ENCODE data around the gene C14orf93. TPM values are rescaled to one million over a fixed set of nuclear protein-coding genes. Genes with fewer than 3 reads are reported as not detected.

C14orf93 gene
- total RNA-seq, 4 donors from 2014 or later: 7.2 to 18.6 (median 10.4) TPM

- Histone ChIP-seq H3K27me3 (no peaks in the 10 kb centered on the region), H3K36me3 (no peaks in the 10 kb centered on the region), H3K27ac (peak overlapping the region; percentile 88 to 96), H3K4me3 (no peak overlapping the region), H3K4me1 (peaks cover 6% of the 10 kb centered on the region in 2 donors), H3K9me3 (no peaks in the 10 kb centered on the region)
- no peak for DNase-seq
- intact Hi-C loops (cut with DNase I; ENCODE audit: low total_unique reads): no loop called here
- TF ChIP-seq CTCF (IDR thresholded peaks at IDR 0.05) (no peak), POLR2A (IDR thresholded peaks at IDR 0.05) (no peak)
These were observed 32.6 kb downstream of the C14orf93 start for GRCh38 chr14:22977434-22977683.

- Histone ChIP-seq H3K27ac (peak overlapping the region; percentile 88 to 96), H3K9me3 (no peaks in the 10 kb centered on the region), H3K4me3 (no peak overlapping the region), H3K27me3 (no peaks in the 10 kb centered on the region), H3K36me3 (no peaks in the 10 kb centered on the region), H3K4me1 (peaks cover 6% of the 10 kb centered on the region in 2 donors)
- TF ChIP-seq CTCF (IDR thresholded peaks at IDR 0.05) (no peak), POLR2A (IDR thresholded peaks at IDR 0.05) (no peak)
- intact Hi-C loops (cut with DNase I; ENCODE audit: low total_unique reads): no loop called here
- DNase-seq: no peak
These were observed 33.1 kb downstream of the C14orf93 start for GRCh38 chr14:22976620-22977433.

GRCh38 chr14:22974530-22975313, 35.2 kb downstream of the C14orf93 start:
- no peaks in the 10 kb centered on the region for H3K27me3 ChIP-seq
- peaks cover 6% of the 10 kb centered on the region in 2 donors for H3K4me1 ChIP-seq
- DNase-seq: no peak
- H3K9me3 ChIP-seq: no peaks in the 10 kb centered on the region
- H3K36me3 ChIP-seq: no peaks in the 10 kb centered on the region
- TF ChIP-seq CTCF (IDR thresholded peaks at IDR 0.05): no peak
- H3K27ac ChIP-seq: peak overlapping the region; percentile 1 to 29
- no peak overlapping the region for H3K4me3 ChIP-seq
- intact Hi-C loops (cut with DNase I; ENCODE audit: low total_unique reads): no loop called here

- DNase-seq: peak in 1 of 2 donors; percentile 57
- no peaks in the 10 kb centered on the region for H3K27me3 ChIP-seq
- H3K4me1 ChIP-seq: peaks cover 6% of the 10 kb centered on the region in 2 donors
- H3K4me3 ChIP-seq: no peak overlapping the region
- peak; percentile 68 to 84 (median 76) for TF ChIP-seq CTCF (IDR thresholded peaks at IDR 0.05)
- TF ChIP-seq POLR2A (IDR thresholded peaks at IDR 0.05): no peak
- no peaks in the 10 kb centered on the region for H3K9me3 ChIP-seq
- intact Hi-C loops (cut with DNase I; ENCODE audit: low total_unique reads): no loop called here
- peak overlapping the region; percentile 2 to 29 for H3K27ac ChIP-seq
- H3K36me3 ChIP-seq: no peaks in the 10 kb centered on the region
These were observed 36.5 kb downstream of the C14orf93 start for GRCh38 chr14:22973217-22974032.

All from uterus (tissue), 4 donors.